Lung (tissue), 12 donors: ENCODE measurements around the gene UBL4B. TPM values are rescaled to one million over a fixed set of nuclear protein-coding genes. Genes with fewer than 3 reads are reported as not detected.

Experiments used
- ATAC-seq: fragments of 200-7000 bp; cut with Tn5 transposase; one replicate; pipeline ENCODE4 v1.9.1; 2020; ENCODE audit warnings: moderate number of reproducible peaks; ENCODE audit not compliant: insufficient read depth, low FRiP score
- DNase-seq, 3 donors: peaks; one replicate each; pipeline ENCODE4 v3.0.0-alpha.2; 2013 to 2017
- H3K27ac ChIP-seq, 2 donors: one replicate each; pipeline ENCODE4 v1.5.1; 2013; ENCODE audit warnings: mild to moderate bottlenecking in 2 of 2, moderate library complexity in 2 of 2, control low read depth in 1 of 2, inconsistent platforms in 1 of 2, low read depth in 1 of 2, low read length in 1 of 2
- H3K27me3 ChIP-seq, 3 donors: one replicate each; pipeline ENCODE4 v1.5.1; 2013; ENCODE audit warnings: low read length in 2 of 3; ENCODE audit not compliant: control insufficient read depth in 3 of 3, insufficient read depth in 3 of 3
- H3K36me3 ChIP-seq, 4 donors: one replicate each; pipeline ENCODE4 v1.5.1; 2013; ENCODE audit warnings: low read length in 4 of 4, mild to moderate bottlenecking in 1 of 4, moderate library complexity in 1 of 4; ENCODE audit not compliant: control insufficient read depth in 4 of 4, insufficient read depth in 4 of 4
- H3K4me1 ChIP-seq, 5 donors: one replicate each; pipeline ENCODE4 v1.5.1; 2013; ENCODE audit warnings: low read length in 5 of 5, mild to moderate bottlenecking in 2 of 5, moderate library complexity in 1 of 5; ENCODE audit not compliant: control insufficient read depth in 5 of 5, insufficient read depth in 5 of 5
- H3K4me3 ChIP-seq: one replicate; pipeline ENCODE4 v1.5.1; 2013; ENCODE audit warnings: mild to moderate bottlenecking, control low read depth, moderate library complexity
- H3K9ac ChIP-seq, 2 donors: one replicate each; pipeline ENCODE4 v1.5.1; 2013; ENCODE audit warnings: low read length in 2 of 2, control low read depth in 1 of 2; ENCODE audit not compliant: insufficient read depth in 1 of 2
- H3K9me3 ChIP-seq, 4 donors: one replicate each; pipeline ENCODE4 v1.5.1; 2013; ENCODE audit warnings: low read length in 3 of 4, mild to moderate bottlenecking in 1 of 4, moderate library complexity in 1 of 4; ENCODE audit not compliant: control insufficient read depth in 4 of 4, insufficient read depth in 3 of 4
- WGBS, 2 donors: extraction: QIAGEN DNeasy Blood & Tissue Kit; methylation state at CpG; one replicate each; pipeline ENCODE4 v1.1.7; 2013; 5-methylcytosine and 5-hydroxymethylcytosine counted together
- polyA plus RNA-seq, 2 donors: library from polyadenylated mRNA; stranded (reverse); fragments of 200-250 nt; gene quantifications; one replicate each; pipeline ENCODE4 v1.2.1, GENCODE V29; 2013
- total RNA-seq, 2 donors: library from RNA; depleted of rRNA in 1 of 2; stranded (reverse); fragments of >200 nt in 1 of 2; gene quantifications; one replicate each; pipeline ENCODE4 v1.2.1, GENCODE V29; 2014 to 2021
- TF ChIP-seq, protein P1 (sequence below): IDR thresholded peaks from 2 replicates; pipeline ENCODE4 v1.5.1; 2012; ENCODE audit warnings: mild to moderate bottlenecking; ENCODE audit errors: control extremely low read depth, extremely low read depth
- donor health status: control.
- donor health status: control.
- donor health status: Bipolar disorder and iron deficiency.
- donor health status: healthy.
- donor health status: DM: yes; HTN: yes; CAD: no.

Gene UBL4B
- total and polyA plus RNA-seq, 4 donors: not detected

DNA sequence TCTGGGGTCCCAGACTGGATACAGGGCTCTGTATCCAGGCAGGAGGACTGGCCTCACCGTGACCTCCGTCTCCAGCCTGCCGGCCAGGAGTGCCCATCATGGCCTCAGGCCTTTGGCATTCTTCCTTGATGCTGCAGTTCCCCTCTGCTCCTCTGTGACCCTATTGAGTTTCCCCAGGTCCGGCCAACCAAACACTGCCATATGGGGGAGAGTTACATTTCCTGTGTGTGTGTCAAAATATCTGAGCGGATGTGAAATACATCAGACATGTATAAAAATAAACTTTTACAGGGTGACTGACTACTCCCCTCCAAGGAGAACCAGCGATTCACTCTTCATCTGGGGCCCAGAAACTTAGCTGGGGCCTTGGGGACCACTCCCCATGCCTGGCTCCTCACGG is 10.2 kb upstream of the UBL4B start:
- WGBS, 2 donors: 21 to 49% methylated on average over 6 to 7 of the region's 7 CpGs
- TF ChIP-seq, protein P1, sequence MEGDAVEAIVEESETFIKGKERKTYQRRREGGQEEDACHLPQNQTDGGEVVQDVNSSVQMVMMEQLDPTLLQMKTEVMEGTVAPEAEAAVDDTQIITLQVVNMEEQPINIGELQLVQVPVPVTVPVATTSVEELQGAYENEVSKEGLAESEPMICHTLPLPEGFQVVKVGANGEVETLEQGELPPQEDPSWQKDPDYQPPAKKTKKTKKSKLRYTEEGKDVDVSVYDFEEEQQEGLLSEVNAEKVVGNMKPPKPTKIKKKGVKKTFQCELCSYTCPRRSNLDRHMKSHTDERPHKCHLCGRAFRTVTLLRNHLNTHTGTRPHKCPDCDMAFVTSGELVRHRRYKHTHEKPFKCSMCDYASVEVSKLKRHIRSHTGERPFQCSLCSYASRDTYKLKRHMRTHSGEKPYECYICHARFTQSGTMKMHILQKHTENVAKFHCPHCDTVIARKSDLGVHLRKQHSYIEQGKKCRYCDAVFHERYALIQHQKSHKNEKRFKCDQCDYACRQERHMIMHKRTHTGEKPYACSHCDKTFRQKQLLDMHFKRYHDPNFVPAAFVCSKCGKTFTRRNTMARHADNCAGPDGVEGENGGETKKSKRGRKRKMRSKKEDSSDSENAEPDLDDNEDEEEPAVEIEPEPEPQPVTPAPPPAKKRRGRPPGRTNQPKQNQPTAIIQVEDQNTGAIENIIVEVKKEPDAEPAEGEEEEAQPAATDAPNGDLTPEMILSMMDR: no peak
- DNase-seq: peak in 1 of 3 donors; percentile 27
- peaks cover 0 to 2% (median 0%) of the 10 kb centered on the region in 3 donors for H3K27me3 ChIP-seq
- no peaks in the 10 kb centered on the region for H3K9me3 ChIP-seq
- no peak overlapping the region for H3K27ac ChIP-seq
- H3K4me3 ChIP-seq: no peak overlapping the region
- no peak for ATAC-seq
- H3K4me1 ChIP-seq: peaks cover 0 to 5% (median 0%) of the 10 kb centered on the region in 5 donors
- H3K9ac ChIP-seq: no peak overlapping the region
- H3K36me3 ChIP-seq: no peaks in the 10 kb centered on the region

DNA sequence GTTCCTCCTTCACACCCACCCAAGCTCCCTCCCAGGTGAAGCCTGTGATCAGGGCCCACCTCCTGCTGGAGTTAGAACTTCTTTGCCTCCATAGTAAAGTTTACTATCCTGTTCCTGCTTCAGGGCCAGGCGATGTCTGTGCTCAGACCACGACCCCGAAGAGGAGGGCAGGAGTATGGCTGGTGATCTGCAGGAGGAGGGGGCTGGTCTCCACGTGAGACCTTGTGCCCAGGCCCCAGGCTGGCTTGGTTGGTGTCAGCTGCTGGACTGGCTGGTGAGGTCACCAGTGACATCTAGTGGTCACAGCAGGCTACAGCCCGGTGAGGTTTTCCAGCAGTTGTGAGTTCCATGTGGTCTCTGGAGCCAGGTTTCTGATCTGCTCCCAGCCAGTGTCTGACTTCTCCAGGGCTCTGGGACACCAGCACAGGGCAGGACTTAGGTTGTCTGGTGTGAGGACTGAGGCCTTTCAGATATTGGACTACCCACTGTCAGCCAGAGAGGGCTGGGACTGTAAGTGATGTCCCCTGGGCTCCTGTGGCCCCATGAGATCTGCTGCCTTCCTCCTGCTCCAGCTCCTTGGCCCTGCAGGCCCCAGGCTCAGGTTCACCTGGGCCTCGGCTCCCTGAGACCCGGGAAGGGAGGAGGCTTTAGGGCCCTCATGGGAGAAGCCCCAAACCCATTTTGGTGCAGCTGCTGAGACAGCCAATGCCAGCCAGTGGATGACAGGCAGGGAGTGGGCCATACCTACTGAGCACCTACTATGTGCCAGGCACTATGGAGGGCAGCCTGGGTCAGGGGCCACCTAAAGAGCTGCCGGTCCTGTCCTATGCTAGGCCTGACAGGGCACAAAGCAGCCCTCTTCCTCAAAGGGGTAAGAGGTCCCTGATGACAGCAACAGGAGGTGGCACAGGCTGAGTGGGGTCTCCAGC is 6.0 kb upstream of the UBL4B start:
- ATAC-seq (peak; percentile 91), DNase-seq (peak; percentile 72 to 78 (median 77))
- Histone ChIP-seq H3K27ac (no peak overlapping the region), H3K27me3 (peaks cover 0 to 6% (median 0%) of the 10 kb centered on the region in 3 donors), H3K9ac (no peak overlapping the region), H3K36me3 (no peaks in the 10 kb centered on the region), H3K4me1 (peaks cover 0 to 5% (median 0%) of the 10 kb centered on the region in 5 donors), H3K4me3 (no peak overlapping the region), H3K9me3 (no peaks in the 10 kb centered on the region)
- WGBS, 2 donors: 26 to 30% methylated on average over 8 of the region's 8 CpGs
- TF ChIP-seq, protein P1: peak; percentile 75

DNA sequence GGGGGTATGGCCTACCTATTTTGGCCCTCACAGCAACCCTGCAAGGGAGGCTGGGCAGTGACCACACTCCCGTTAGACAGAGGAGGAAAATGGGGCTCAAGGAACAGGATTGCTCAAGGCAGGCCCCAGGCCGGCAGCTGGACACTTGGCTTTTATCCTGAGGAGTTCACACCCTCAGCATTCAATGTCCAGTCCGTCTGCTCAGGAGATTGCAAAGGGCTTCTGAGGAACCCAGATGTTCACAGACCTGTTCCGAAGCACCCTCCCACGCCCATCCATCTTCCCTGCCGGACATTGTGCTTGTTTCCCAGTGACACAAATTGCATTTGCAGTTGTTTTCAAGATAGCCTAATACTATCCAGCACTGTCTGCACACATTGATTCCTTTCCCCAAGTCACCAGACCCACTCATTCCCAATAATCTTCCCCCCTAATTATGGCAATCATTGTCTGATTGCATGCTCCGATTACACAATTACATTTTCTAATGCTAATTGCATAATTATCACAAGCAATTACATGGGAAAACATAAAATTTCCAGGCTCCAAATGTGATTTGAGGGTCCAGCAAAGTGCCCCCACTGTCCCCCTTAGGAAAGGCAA is 4.3 kb upstream of the UBL4B start:
- TF ChIP-seq, protein P1: no peak
- no peak for DNase-seq
- H3K9ac ChIP-seq: no peak overlapping the region
- H3K36me3 ChIP-seq: no peaks in the 10 kb centered on the region
- H3K9me3 ChIP-seq: no peaks in the 10 kb centered on the region
- H3K4me1 ChIP-seq: no peaks in the 10 kb centered on the region
- H3K27ac ChIP-seq: no peak overlapping the region
- ATAC-seq: no peak
- peaks cover 0 to 14% (median 0%) of the 10 kb centered on the region in 3 donors for H3K27me3 ChIP-seq
- H3K4me3 ChIP-seq: no peak overlapping the region
- 58 to 73% methylated on average over 7 of the region's 7 CpGs for WGBS, 2 donors
